GM12878 (cell line): ENCODE data around the gene ZNF800. TPM values are rescaled to one million over a fixed set of nuclear protein-coding genes. Genes with fewer than 3 reads are reported as not detected.

Source experiments
- ATAC-seq: fragments of 200-7000 bp; cut with Tn5 transposase; 3 replicates; pipeline ENCODE4 v1.9.1; 2020; ENCODE audit warnings: mild to moderate bottlenecking, moderate library complexity
- BruUV-seq: library from RNA; stranded (reverse); fragments of 400-500 nt; replicated peaks from 2 replicates; lab custom pipeline; 2021; lab: Mats Ljungman, UMichigan
- CTCF ChIA-PET: fragments of 300-600 bp; sonication (Branson Sonifier 250); formaldehyde crosslinking; extraction: SDS; loops from one replicate; lab custom pipeline; 2021; ENCODE audit warnings: inconsistent platforms; lab: Yijun Ruan, JAX
- POLR2A ChIA-PET: fragments of 350-600 bp; formaldehyde crosslinking; extraction: SDS; loops from one replicate; lab custom pipeline; 2021; ENCODE audit warnings: inconsistent platforms; lab: Charles Lee
- RAD21 ChIA-PET: fragments of 300-600 bp; sonication (Branson Sonifier 250); formaldehyde crosslinking; loops from one replicate; lab custom pipeline; 2023; ENCODE audit warnings: antibody characterized with exemption; ENCODE audit not compliant: unreplicated experiment; lab: Charles Lee
- SMC1A ChIA-PET: fragments of 300-600 bp; sonication (Branson Sonifier 250); formaldehyde crosslinking; loops from one replicate; lab custom pipeline; 2023; ENCODE audit not compliant: unreplicated experiment, uncharacterized antibody; lab: Charles Lee
- DNase-seq: peaks from one replicate; pipeline ENCODE4 v3.0.0-alpha.2; 2011; ENCODE audit warnings: low read depth, low spot score
- FAIRE-seq: peaks from 3 replicates; lab custom pipeline; 2011; peaks lifted over from hg19 to GRCh38; lab: Jason Lieb, UNC
- H2AFZ ChIP-seq: 2 replicates; pipeline ENCODE4 v1.6.0; 2011; ENCODE audit warnings: low read depth, low read length, control low read depth; ENCODE audit not compliant: control insufficient read depth
- H3K27ac ChIP-seq: 2 replicates; pipeline ENCODE4 v1.5.1; 2011; ENCODE audit warnings: control low read depth; ENCODE audit not compliant: control insufficient read depth, insufficient read depth
- H3K27me3 ChIP-seq, 2 experiments: replicated peaks in 1 of 2; 2 replicates each; pipeline versions ENCODE4 v1.6.0 to v1.6.1; 2011; ENCODE audit warnings: low read length in 1 of 2; ENCODE audit not compliant: control insufficient read depth in 2 of 2, insufficient read depth in 2 of 2
- H3K36me3 ChIP-seq, 2 experiments: 2 replicates each; pipeline ENCODE4 v1.5.1; 2011; ENCODE audit warnings: low read length in 1 of 2; ENCODE audit not compliant: control insufficient read depth in 2 of 2, insufficient read depth in 2 of 2
- H3K4me1 ChIP-seq: 2 replicates; pipeline ENCODE4 v1.6.1; 2011; ENCODE audit warnings: mild to moderate bottlenecking, low read length, moderate library complexity, mixed read lengths; ENCODE audit not compliant: control insufficient read depth, insufficient read depth
- H3K4me2 ChIP-seq: 2 replicates; pipeline ENCODE4 v1.6.0; 2011; ENCODE audit warnings: control low read depth; ENCODE audit not compliant: control insufficient read depth, insufficient read depth
- H3K4me3 ChIP-seq: fragments of 200-600 bp; sonication (generic); 2 replicates; pipeline ENCODE4 v1.5.1; 2016
- H3K79me2 ChIP-seq: 2 replicates; pipeline ENCODE4 v1.6.0; 2011; ENCODE audit warnings: low read length; ENCODE audit not compliant: control insufficient read depth, insufficient read depth
- H3K9ac ChIP-seq: 2 replicates; pipeline ENCODE4 v1.8.0; 2011; ENCODE audit warnings: low read length, control low read depth, mixed read lengths; ENCODE audit not compliant: control insufficient read depth, insufficient read depth
- H3K9me3 ChIP-seq: replicated peaks from 3 replicates; pipeline ENCODE4 v1.5.1; 2011; ENCODE audit warnings: mild to moderate bottlenecking, low read length; ENCODE audit not compliant: control insufficient read depth, insufficient read depth
- H4K20me1 ChIP-seq: 2 replicates; pipeline ENCODE4 v1.6.0; 2011; ENCODE audit not compliant: control insufficient read depth, insufficient read depth
- CREM ChIP-seq: IDR thresholded peaks from 2 replicates; pipeline ENCODE4 v1.6.1; 2014; ENCODE audit warnings: antibody characterized with exemption, low read depth
- EED ChIP-seq: sonication (generic); IDR thresholded peaks from 2 replicates; pipeline ENCODE4 v1.6.1; 2016; ENCODE audit warnings: antibody characterized with exemption, low read depth
- ETV6 ChIP-seq, 2 experiments: fragments of 450-650 bp in 1 of 2; IDR thresholded peaks in 1 of 2; conservative IDR thresholded peaks in 1 of 2; 2 replicates each; pipeline ENCODE4 v1.6.1; 2014; ENCODE audit warnings: antibody characterized with exemption in 1 of 2, borderline replicate concordance in 1 of 2, low read depth in 1 of 2, mild to moderate bottlenecking in 1 of 2, moderate library complexity in 1 of 2
- FOXM1 ChIP-seq: IDR thresholded peaks from 2 replicates; pipeline ENCODE4 v1.6.1; 2012; ENCODE audit warnings: low read depth, mild to moderate bottlenecking, inconsistent platforms, low read length, moderate library complexity
- GABPA ChIP-seq: IDR thresholded peaks from 2 replicates; pipeline ENCODE4 v1.6.1; 2014; ENCODE audit warnings: antibody characterized with exemption, low read depth, mild to moderate bottlenecking, inconsistent platforms
- HCFC1 ChIP-seq: fragments of 150-350 bp; IDR thresholded peaks from 2 replicates; pipeline ENCODE4 v1.6.1; 2014; ENCODE audit warnings: low read length
- HDGF ChIP-seq: fragments of 450-650 bp; IDR thresholded peaks from 2 replicates; pipeline ENCODE4 v1.6.1; 2016; ENCODE audit warnings: antibody characterized with exemption
- KLF5 ChIP-seq: fragments of 450-650 bp; IDR thresholded peaks from 2 replicates; pipeline ENCODE4 v1.6.1; 2014; ENCODE audit warnings: mild to moderate bottlenecking; ENCODE audit not compliant: partially characterized antibody
- MEF2B ChIP-seq: fragments of 450-650 bp; IDR thresholded peaks from 2 replicates; pipeline ENCODE4 v1.6.1; 2018; ENCODE audit warnings: mild to moderate bottlenecking, moderate library complexity; ENCODE audit not compliant: partially characterized antibody, poor library complexity, severe bottlenecking
- MTA3 ChIP-seq: IDR thresholded peaks from 2 replicates; pipeline ENCODE4 v1.6.1; 2012; ENCODE audit warnings: low read length, inconsistent platforms, borderline replicate concordance
- NR2C1 ChIP-seq: fragments of 450-650 bp; IDR thresholded peaks from 2 replicates; pipeline ENCODE4 v1.6.1; 2017; ENCODE audit warnings: antibody characterized with exemption, mild to moderate bottlenecking, moderate library complexity
- POU2F2 ChIP-seq: IDR thresholded peaks from 3 replicates; pipeline ENCODE4 v1.6.1; 2011; ENCODE audit warnings: low read depth, mild to moderate bottlenecking, low read length, borderline replicate concordance
- RBBP5 ChIP-seq: fragments of 200-600 bp; sonication (generic); conservative IDR thresholded peaks from 2 replicates; pipeline ENCODE4 v1.6.1; 2016
- RCOR1 ChIP-seq: conservative IDR thresholded peaks from 2 replicates; pipeline ENCODE4 v1.6.1; 2012; ENCODE audit warnings: low read depth, low read length, improper control_type of control experiment
- SREBF1 ChIP-seq: IDR thresholded peaks from 2 replicates; pipeline ENCODE4 v1.6.1; 2012; ENCODE audit warnings: mild to moderate bottlenecking, low read length
- STAT1 ChIP-seq: fragments of 450-650 bp; conservative IDR thresholded peaks from 2 replicates; pipeline ENCODE4 v1.6.1; 2014; ENCODE audit warnings: antibody characterized with exemption, mild to moderate bottlenecking
- TAF1 ChIP-seq: IDR thresholded peaks from 2 replicates; pipeline ENCODE4 v1.6.1; 2011; ENCODE audit warnings: mild to moderate bottlenecking, low read depth, low read length, borderline replicate concordance
- WGBS: methylation state at CpG from one replicate; pipeline ENCODE4 v1.1.6; 2016; ENCODE audit warnings: low lambda C conversion rate; ENCODE audit not compliant: insufficient replicate concordance, insufficient coverage; ENCODE audit errors: missing lambda C conversion rate; 5-methylcytosine and 5-hydroxymethylcytosine counted together
- in situ Hi-C: fragments of 300-500 bp; cut with MboI; formaldehyde crosslinking; loops from 9 replicates; pipeline ENCODE4 v1.14.3; 2018; ENCODE audit warnings: mixed read lengths
- intact Hi-C: fragments of 100-400 bp; cut with micrococcal nuclease; formaldehyde crosslinking; loops from one replicate; pipeline ENCODE4 v1.14.2; 2022; ENCODE audit not compliant: unreplicated experiment
- polyA plus RNA-seq, 11 experiments: library from polyadenylated mRNA; depleted of rRNA in 4 of 11; unstranded in 6 of 11; stranded (reverse) in 5 of 11; fragments of >200 nt; fragmentation: Nextera tagmentation in 4 of 11; fragmentation: Illumina TruSeq in 1 of 11; extraction: Ambion mirVana in 4 of 11; extraction: Trizol in 1 of 11; gene quantifications; 1 replicate in 1 of 11; 2 replicates in 10 of 11; pipeline versions ENCODE4 v1.2.1 to v1.2.3, GENCODE V29; 2011 to 2016; ENCODE audit warnings: inconsistent platforms in 2 of 11, missing spikeins in 2 of 11, low read depth in 1 of 11
- total RNA-seq, 4 experiments: library from RNA; depleted of rRNA in 3 of 4; stranded (reverse); fragments of >200 nt in 3 of 4; fragmentation: Illumina TruSeq in 1 of 4; extraction: Trizol in 1 of 4; gene quantifications; 2 replicates each; pipeline versions ENCODE4 v1.2.1 to v1.2.3, GENCODE V29; 2013 to 2021
- TF ChIP-seq, protein P1 (sequence below): fragments of 450-650 bp; IDR thresholded peaks from 2 replicates; pipeline ENCODE4 v1.6.1; 2016; ENCODE audit warnings: mild to moderate bottlenecking
- TF ChIP-seq, protein P2 (sequence below): fragments of 450-650 bp; formaldehyde crosslinking; IDR thresholded peaks from 2 replicates; pipeline ENCODE4 v1.4.0; 2020; ENCODE audit warnings: mild to moderate bottlenecking, moderate library complexity

Gene ZNF800
- total and polyA plus RNA-seq, 10 of the 15 experiments (the other 5 are each of a cell fraction or from before 2014, with no cell fraction given): 6.8 to 33.9 (median 23.8) TPM

DNA sequence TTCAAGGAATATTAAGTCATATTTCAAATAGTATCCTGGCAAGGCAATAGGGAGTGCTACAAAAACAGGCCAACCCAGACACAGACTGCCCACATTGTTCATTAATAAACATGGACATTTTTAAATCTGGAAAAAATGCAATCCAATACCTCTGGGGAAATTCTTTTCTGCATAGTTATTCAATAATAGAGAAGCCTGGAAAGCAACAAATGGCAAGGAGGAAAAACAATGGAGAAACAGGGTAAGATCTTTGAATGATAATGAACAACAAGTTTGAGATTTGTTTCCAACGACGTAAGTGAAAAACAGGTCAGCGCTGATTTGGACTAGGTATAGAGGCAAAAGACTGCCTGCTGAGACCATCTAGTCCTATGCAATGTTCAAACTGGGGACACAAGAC is 44.7 kb upstream of the ZNF800 start:
- Histone ChIP-seq H4K20me1 (no peaks in the 10 kb centered on the region), H3K36me3 (no peaks in the 10 kb centered on the region), H3K4me3 (no peak overlapping the region), H3K4me2 (no peak overlapping the region), H3K9me3 (no peaks in the 10 kb centered on the region), H3K79me2 (no peaks in the 10 kb centered on the region), H3K27me3 (no peaks in the 10 kb centered on the region), H2AFZ (no peak overlapping the region), H3K4me1 (no peaks in the 10 kb centered on the region), H3K9ac (no peak overlapping the region), H3K27ac (no peak overlapping the region)
- FAIRE-seq (no peak), ATAC-seq (no peak), DNase-seq (no peak)
- no TSS peak for BruUV-seq
- SMC1A ChIA-PET: no interaction called here
- in situ Hi-C loops: no loop called here
- 97% methylated on average over 3 of the region's 3 CpGs for WGBS
- RAD21 ChIA-PET: no interaction called here
- CTCF ChIA-PET: interaction anchor here (1.1 kb wide), 1 partner anchor 10 kb away, joined by 3 read pairs; no protein-coding TSS in a partner anchor
- intact Hi-C loops: no loop called here
- POLR2A ChIA-PET: no interaction called here
- no peak for TF ChIP-seq NR2C1
- no peak for TF ChIP-seq RBBP5
- no peak for TF ChIP-seq HCFC1
- no peak for TF ChIP-seq MTA3
- TF ChIP-seq MEF2B: no peak
- TF ChIP-seq FOXM1: no peak
- no peak for TF ChIP-seq RCOR1
- no peak for TF ChIP-seq KLF5
- TF ChIP-seq SREBF1: no peak
- TF ChIP-seq STAT1: no peak
- TF ChIP-seq, protein P1, sequence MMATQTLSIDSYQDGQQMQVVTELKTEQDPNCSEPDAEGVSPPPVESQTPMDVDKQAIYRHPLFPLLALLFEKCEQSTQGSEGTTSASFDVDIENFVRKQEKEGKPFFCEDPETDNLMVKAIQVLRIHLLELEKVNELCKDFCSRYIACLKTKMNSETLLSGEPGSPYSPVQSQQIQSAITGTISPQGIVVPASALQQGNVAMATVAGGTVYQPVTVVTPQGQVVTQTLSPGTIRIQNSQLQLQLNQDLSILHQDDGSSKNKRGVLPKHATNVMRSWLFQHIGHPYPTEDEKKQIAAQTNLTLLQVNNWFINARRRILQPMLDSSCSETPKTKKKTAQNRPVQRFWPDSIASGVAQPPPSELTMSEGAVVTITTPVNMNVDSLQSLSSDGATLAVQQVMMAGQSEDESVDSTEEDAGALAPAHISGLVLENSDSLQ: no peak
- TF ChIP-seq CREM: no peak
- TF ChIP-seq HDGF: no peak
- TF ChIP-seq TAF1: no peak
- TF ChIP-seq, protein P2, sequence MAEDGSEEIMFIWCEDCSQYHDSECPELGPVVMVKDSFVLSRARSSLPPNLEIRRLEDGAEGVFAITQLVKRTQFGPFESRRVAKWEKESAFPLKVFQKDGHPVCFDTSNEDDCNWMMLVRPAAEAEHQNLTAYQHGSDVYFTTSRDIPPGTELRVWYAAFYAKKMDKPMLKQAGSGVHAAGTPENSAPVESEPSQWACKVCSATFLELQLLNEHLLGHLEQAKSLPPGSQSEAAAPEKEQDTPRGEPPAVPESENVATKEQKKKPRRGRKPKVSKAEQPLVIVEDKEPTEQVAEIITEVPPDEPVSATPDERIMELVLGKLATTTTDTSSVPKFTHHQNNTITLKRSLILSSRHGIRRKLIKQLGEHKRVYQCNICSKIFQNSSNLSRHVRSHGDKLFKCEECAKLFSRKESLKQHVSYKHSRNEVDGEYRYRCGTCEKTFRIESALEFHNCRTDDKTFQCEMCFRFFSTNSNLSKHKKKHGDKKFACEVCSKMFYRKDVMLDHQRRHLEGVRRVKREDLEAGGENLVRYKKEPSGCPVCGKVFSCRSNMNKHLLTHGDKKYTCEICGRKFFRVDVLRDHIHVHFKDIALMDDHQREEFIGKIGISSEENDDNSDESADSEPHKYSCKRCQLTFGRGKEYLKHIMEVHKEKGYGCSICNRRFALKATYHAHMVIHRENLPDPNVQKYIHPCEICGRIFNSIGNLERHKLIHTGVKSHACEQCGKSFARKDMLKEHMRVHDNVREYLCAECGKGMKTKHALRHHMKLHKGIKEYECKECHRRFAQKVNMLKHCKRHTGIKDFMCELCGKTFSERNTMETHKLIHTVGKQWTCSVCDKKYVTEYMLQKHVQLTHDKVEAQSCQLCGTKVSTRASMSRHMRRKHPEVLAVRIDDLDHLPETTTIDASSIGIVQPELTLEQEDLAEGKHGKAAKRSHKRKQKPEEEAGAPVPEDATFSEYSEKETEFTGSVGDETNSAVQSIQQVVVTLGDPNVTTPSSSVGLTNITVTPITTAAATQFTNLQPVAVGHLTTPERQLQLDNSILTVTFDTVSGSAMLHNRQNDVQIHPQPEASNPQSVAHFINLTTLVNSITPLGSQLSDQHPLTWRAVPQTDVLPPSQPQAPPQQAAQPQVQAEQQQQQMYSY: no peak
- TF ChIP-seq EED: no peak
- TF ChIP-seq GABPA: no peak
- no peak for TF ChIP-seq POU2F2
- TF ChIP-seq ETV6 (conservative IDR thresholded peaks at IDR 0.05 in 1 of 2, IDR thresholded peaks at IDR 0.05 in 1 of 2; ENCODE audit: borderline replicate concordance in 1 of 2, low read depth in 1 of 2): no peak
